GM19324 (cell line): ENCODE results near the gene TIRAP.

Experiments
- ATAC-seq: cut with Tn5 transposase; IDR thresholded peaks from one replicate; pipeline ENCODE4 v1.9.1; 2021; ENCODE audit warnings: mild to moderate bottlenecking, moderate library complexity; ENCODE audit not compliant: unreplicated experiment, low FRiP score

The TIRAP gene

GRCh38 chr11:126339073-126339862 lies 56.4 kb downstream of the TIRAP start:
- ATAC-seq, result no peak

GRCh38 chr11:126339863-126340434 lies 57.1 kb downstream of the TIRAP start:
- no peak for ATAC-seq

GRCh38 chr11:126340960-126341606 lies 58.2 kb downstream of the TIRAP start:
- ATAC-seq, result no peak

- ATAC-seq, result no peak
These were observed 58.9 kb downstream of the TIRAP start for GRCh38 chr11:126341760-126342161.

- ATAC-seq, result no peak
These were observed 60.2 kb downstream of the TIRAP start for GRCh38 chr11:126343051-126343450.
